HG03442 (cell line): ENCODE data around the gene RAB1B.
"Not testable (repeated sequence)": the region's sequence is repeated elsewhere in the genome, so short reads cannot be mapped to it uniquely, and the experiment has no call there.

ENCODE experiments used
- ATAC-seq: cut with Tn5 transposase; IDR thresholded peaks from one replicate; pipeline ENCODE4 v1.9.1; 2021; ENCODE audit warnings: mild to moderate bottlenecking, moderate library complexity; ENCODE audit not compliant: unreplicated experiment

Gene RAB1B

GRCh38 chr11:66239511-66239910 lies 28.9 kb upstream of the RAB1B start:
- no peak for ATAC-seq

DNA sequence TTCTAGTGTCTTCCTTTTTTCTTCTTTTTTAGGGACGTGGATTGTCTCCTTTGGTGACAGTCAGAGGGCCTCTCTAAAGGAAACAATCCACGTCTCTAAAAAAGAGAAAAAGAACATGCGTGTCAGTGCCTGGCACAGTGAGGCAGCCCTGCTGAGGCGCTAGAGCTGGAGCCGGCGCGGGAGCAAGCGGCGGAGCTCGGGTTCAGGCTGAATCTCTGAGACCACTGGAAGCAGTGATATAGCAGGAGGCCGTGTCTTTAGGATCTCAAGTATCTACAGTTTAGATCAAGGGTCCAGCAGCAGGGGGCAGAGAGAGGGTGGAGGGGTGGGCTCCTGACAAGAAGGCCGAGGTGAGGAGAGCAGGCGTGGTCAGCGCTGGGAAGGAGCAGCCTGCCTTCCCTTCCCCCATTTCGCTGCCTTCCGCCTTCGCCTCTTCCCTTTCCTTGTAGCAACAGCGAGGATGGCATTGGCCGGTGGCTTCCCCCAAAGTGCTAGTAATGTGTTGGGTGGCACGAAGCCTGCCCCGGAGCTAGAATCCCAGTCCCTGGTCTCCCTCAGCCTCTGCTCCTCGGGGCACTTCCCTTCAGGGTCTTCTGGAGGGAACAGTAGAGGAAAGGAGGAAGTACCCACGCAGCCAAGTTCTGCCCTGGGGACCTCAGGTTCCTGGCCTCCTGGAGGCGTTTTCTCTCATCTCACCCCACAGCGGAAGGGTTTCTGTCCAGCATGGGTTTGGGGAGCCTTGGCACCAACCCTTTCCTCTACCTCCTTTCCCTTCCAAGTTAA lies 28.2 kb upstream of the RAB1B start:
- ATAC-seq = no peak

DNA sequence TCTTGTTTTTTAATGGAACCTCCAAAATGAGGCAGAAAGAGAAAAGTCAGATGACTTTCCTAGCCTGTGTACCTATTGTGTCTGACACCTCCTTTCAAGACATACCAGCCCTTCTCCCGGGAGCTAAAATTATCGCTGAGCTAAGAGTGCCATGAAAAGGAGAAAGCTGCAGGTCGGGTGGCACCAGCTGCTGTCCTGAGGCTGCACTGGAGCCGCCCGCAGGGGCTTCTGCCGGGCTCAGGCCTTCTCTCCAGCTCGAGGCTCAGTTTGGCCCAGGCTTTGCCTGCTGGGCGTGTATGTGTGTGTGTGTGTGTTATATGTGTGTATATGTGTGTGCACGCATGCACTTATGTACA lies 27.7 kb upstream of the RAB1B start:
- no peak for ATAC-seq

DNA sequence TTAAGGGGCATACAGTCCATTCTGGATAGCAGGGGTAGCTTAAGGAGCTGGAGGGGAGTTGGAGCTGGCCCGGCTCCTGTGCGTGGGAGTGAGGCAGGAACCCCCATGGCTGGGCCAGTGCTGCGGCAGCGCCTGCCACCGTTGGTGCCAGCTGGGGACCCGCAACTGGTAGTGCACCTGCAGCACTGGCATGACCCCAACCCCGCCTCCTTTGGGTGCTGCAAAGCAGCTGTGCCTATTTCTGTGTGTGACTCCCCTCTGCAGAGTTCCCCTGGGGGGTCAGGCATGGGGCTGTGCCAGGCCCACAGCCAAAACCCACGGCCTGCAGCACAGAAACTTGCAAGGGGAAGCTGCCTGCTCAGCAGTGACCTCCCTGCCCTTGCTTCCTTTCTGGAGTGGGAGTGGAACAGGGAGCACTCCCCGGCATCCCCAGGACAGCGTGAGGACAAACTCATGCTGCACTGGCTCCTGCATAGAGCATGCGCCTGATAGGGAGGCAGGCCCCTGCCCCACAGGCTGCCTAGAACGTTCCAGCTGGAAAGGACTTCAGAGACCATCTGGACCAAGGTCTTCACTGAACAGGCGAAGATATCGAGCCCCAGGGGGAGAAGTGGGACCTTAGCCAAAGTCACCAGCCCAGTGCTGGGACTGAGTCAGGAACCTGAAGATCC lies 26.2 kb upstream of the RAB1B start:
- no peak for ATAC-seq

DNA sequence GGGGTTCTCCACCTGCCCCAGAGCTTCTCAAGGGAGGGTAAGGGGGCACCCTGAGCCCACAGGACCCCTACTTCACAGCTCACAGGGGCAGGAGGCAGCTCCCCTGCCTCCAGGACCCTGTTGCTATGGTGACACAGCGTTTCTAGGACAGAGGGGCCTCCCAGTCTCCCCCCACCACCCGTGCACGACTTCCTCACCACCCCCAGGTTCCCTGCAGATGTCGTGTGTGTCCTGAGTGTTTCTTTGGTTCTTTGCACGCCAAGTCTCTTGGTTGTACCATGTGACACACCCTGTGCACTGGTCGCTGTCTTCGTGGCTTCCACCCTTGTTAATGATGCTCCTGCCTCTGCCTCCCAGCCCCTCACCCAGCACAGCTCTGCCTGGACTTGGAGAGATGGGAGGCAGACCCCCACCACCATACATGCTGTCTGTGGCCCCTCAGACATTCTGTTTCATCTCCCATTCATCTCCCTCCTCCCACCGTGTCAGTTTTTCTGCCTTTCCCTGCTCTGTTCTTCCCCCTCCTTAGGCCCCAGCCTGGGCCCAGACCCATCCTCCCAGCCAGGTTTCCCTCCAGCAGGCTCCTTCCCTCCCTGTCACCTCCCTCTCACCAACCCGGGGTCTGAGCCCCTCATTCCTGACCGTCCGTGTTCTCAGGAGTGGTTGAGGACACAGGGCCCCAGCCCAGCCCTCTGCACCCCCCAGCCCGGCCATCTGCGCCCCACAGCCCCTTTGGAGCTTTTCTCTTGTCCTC lies 24.5 kb upstream of the RAB1B start:
- no peak for ATAC-seq

DNA sequence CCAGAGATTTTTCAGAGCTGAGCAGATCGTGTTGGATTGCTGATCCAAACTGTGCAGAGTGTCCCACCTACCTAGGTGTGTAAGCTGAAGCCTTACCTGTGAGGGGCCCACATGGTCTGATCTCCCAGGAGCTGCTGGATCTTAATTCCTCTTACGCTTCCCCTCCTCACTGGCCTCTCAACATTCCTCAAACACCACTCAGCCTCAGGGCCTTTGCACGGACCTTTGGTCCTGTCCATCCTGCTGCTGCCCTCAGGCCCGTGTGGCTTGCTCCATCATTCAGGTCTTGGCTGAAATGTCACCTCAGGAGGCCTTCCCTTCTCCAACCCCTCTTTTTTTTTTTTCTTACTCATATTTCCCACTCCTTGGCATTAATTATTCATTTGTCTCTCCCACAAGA lies 21.1 kb upstream of the RAB1B start:
- no peak for ATAC-seq

- ATAC-seq = no peak
Measured at GRCh38 chr11:66247801-66248200, 20.6 kb upstream of the RAB1B start.

DNA sequence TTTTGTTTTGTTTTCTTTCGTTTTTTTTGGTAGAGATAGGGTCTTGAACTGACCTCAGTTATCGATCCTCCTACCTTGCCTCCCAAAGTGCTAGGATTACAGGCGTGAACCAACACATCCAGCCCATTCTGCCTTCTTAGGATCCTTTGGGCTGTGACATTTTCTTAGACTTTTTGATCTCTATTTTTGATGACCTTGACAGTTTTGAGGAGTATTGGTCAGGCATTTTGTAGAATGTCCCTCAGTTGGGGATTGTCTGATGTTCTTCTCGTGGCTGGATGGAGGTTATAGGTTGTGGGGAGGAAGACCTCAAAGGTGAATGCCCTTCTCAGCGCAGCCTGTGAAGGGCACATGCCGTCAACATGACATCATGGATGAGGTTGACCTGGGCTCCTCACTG lies 19.5 kb upstream of the RAB1B start:
- ATAC-seq = no peak

DNA sequence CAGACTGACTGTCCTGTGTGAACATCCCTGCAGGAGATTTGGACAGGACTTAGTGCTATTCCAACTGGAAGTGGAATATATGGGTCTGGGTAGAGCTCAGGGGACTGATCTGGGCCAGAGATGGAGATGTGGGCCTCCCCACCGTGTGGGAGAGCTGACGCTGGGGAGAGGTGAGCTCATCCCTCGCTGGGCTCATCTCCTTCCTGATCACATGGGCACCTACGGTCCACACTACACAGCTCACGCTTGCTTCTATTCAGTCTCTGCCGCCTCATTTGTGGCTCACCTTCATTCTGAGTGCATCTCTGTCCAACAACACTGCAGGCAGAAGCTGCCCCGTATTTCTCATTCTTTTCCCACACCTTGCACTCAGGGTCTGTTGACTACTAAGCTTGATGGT lies 16.6 kb upstream of the RAB1B start:
- ATAC-seq = no peak

DNA sequence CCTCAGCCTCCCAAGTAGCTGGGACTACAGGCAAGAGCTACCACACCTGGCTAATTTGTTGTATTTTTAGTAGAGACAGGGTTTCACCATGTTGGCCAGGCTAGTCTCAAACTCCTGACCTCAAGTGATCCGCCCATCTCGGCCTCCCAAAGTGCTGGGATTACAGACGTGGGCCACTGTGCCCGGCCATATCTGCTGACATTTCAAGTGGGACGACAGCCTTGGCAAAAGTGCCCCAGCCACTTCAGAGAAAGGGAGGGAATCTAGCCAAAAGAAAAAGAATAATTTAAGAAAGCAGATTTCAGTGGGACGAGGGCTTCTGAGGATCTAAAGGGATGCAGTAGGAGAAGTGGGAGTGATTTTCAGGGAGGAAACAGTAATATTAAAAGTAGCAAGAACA lies 15.4 kb upstream of the RAB1B start:
- ATAC-seq = not testable (repeated sequence)

DNA sequence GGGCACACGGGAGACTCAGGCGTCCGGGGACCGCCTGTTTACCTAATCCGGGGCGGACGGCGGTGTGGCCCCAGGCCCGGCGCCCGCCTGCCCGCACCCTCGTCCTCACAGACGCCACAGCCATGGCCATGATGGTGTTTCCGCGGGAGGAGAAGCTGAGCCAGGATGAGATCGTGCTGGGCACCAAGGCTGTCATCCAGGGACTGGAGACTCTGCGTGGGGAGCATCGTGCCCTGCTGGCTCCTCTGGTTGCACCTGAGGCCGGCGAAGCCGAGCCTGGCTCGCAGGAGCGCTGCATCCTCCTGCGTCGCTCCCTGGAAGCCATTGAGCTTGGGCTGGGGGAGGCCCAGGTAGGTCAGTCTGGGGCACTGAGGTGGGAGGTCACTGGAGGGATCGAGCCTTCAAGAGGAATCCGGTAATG lies 10.0 kb upstream of the RAB1B start:
- ATAC-seq = no peak

GRCh38 chr11:66259225-66259624 lies 9.2 kb upstream of the RAB1B start:
- ATAC-seq = no peak

- ATAC-seq = no peak
Measured at GRCh38 chr11:66259956-66260355, 8.5 kb upstream of the RAB1B start.

DNA sequence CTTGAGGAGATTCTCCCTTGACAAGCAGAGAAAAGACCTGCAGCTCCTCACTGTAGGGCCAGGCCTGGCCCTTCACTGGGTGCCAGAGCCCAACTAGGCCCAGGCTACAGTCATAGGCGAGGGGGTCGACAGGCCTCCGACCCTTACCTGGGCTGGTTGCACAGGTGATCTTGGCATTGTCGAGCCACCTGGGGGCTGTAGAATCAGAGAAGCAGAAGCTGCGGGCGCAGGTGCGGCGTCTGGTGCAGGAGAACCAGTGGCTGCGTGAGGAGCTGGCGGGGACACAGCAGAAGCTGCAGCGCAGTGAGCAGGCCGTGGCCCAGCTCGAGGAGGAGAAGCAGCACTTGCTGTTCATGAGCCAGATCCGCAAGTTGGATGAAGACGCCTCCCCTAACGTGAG lies 6.9 kb upstream of the RAB1B start:
- no peak for ATAC-seq

GRCh38 chr11:66262191-66262590 lies 6.2 kb upstream of the RAB1B start:
- no peak for ATAC-seq

GRCh38 chr11:66262696-66263095 lies 5.7 kb upstream of the RAB1B start:
- ATAC-seq = no peak

DNA sequence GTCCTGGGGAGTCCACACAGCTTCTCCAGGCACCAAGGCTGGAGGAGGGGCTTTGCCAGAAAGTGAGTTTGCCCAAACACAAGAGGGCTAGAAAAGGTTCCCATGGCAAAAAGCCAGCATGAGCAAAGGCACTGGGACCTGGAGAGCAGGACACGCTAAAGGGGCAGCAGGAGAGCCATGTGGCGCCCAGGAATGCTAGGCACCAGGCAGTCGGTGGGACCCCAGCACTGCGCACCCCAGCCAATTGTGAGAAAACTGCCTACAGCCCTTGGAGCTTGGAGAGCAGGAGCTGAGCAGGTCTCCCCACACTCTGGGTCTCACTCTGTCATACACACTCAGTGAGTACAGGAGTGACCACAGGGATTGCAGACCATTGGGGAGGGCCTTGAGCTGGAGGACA lies 5.2 kb upstream of the RAB1B start:
- no peak for ATAC-seq

DNA sequence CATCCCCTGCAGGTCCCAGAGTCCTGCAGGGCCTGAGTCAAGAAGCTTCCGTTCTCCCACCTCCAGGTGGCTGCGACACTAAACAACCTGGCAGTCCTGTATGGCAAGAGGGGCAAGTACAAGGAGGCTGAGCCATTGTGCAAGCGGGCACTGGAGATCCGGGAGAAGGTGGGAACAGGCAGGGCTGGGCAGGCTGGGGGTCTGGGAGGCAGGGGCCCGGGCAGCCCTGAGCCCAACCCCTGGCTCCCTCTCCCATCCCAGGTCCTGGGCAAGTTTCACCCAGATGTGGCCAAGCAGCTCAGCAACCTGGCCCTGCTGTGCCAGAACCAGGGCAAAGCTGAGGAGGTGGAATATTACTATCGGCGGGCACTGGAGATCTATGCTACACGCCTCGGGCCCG lies 4.7 kb upstream of the RAB1B start:
- no peak for ATAC-seq

DNA sequence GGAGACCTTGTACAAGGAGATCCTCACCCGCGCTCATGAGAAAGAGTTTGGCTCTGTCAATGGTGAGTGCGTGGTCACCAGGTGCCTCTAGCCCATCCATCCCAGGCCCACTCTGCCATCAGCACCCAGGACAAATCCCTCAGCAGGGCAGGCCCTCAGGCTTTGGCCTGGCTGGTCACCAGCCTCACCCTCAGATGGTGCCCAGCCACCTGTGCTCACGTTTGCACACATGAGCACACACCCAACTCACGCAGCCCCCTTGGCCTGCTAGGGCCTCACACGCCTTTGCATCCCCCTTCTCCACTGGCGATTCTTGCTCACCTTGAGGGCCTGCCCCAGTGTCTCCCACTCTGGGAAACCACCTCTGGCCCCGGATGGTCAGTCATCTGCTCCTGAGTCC lies 4.1 kb upstream of the RAB1B start:
- no peak for ATAC-seq

- no peak for ATAC-seq
Measured at GRCh38 chr11:66264914-66265313, 3.5 kb upstream of the RAB1B start.

DNA sequence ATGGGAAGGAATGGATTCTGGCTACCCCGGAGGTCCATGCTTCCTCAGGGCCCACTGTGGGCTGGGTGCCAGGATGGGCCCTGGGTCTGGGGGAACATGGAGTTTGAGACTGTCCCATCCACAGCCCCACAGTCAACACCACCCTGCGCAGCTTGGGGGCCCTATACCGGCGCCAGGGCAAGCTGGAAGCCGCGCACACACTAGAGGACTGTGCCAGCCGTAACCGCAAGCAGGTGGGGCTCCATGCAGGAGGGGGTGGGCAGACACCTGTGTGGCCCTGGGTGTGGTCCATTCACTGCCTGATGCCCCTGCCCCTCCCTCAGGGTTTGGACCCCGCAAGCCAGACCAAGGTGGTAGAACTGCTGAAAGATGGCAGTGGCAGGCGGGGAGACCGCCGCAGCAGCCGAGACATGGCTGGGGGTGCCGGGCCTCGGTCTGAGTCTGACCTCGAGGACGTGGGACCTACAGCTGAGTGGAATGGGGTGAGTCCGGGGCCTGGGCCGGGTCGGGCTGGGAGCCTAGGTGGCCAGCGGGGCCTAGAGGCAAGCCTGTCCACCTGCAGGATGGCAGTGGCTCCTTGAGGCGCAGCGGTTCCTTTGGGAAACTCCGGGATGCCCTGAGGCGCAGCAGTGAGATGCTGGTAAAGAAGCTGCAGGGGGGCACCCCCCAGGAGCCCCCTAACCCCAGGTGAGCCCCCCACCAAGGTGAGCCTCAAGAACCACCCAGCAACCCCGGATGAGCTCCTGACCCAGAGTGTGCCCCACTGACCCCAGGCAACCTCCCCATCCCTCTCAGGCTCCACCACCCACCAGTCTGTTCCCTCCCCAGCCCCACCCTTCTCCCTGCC lies 2.7 kb upstream of the RAB1B start:
- ATAC-seq = no peak
